CD8-positive, alpha-beta memory T cell (primary cell): ENCODE results near the gene GPR78. TPM values are rescaled to one million over a fixed set of nuclear protein-coding genes. Genes with fewer than 3 reads are reported as not detected.

ENCODE experiments used
- CTCF ChIA-PET: fragments of 350-600 bp; sonication (Branson Sonifier 250); formaldehyde crosslinking; loops from one replicate; lab custom pipeline; 2021; ENCODE audit warnings: antibody characterized with exemption; lab: Charles Lee
- POLR2A ChIA-PET: fragments of 350-600 bp; sonication (Branson Sonifier 250); formaldehyde crosslinking; loops from one replicate; lab custom pipeline; 2021; ENCODE audit warnings: antibody characterized with exemption; lab: Charles Lee
- DNase-seq, 5 donors: peaks; one replicate each; pipeline versions ENCODE4 v3.0.0 to v3.0.0-alpha.2; 2020 to 2022; ENCODE audit warnings: mixed read lengths in 1 of 5
- H3K27ac ChIP-seq: one replicate; pipeline ENCODE4 v1.7.0; 2013; ENCODE audit warnings: low read depth, mild to moderate bottlenecking, low read length, moderate library complexity
- H3K27me3 ChIP-seq: 2 replicates; pipeline ENCODE4 v1.7.0; 2013; ENCODE audit warnings: low read length, mild to moderate bottlenecking; ENCODE audit not compliant: insufficient read depth, poor library complexity, severe bottlenecking
- H3K36me3 ChIP-seq: 2 replicates; pipeline ENCODE4 v1.7.0; 2013; ENCODE audit warnings: mild to moderate bottlenecking, low read length, moderate library complexity; ENCODE audit not compliant: insufficient read depth
- H3K4me1 ChIP-seq: 2 replicates; pipeline ENCODE4 v1.7.0; 2013; ENCODE audit warnings: mild to moderate bottlenecking, low read length, moderate library complexity; ENCODE audit not compliant: insufficient read depth
- H3K4me3 ChIP-seq: 2 replicates; pipeline ENCODE4 v1.7.0; 2013; ENCODE audit warnings: mild to moderate bottlenecking, low read length
- H3K9me3 ChIP-seq: 2 replicates; pipeline ENCODE4 v1.7.0; 2013; ENCODE audit warnings: mild to moderate bottlenecking, low read length
- H3K27ac Mint-ChIP-seq, 8 donors: one replicate each; pipeline ENCODE4 v1.8.0; 2020 to 2021; ENCODE audit warnings: mixed read lengths in 8 of 8, mild to moderate bottlenecking in 6 of 8, inconsistent platforms in 3 of 8, moderate library complexity in 3 of 8
- H3K27me3 Mint-ChIP-seq, 2 donors: one replicate each; pipeline ENCODE4 v1.8.0; 2020 to 2021; ENCODE audit warnings: mixed read lengths in 2 of 2, mild to moderate bottlenecking in 1 of 2, moderate library complexity in 1 of 2
- H3K36me3 Mint-ChIP-seq, 3 donors: one replicate each; pipeline ENCODE4 v1.8.0; 2020 to 2021; ENCODE audit warnings: mixed read lengths in 3 of 3, inconsistent platforms in 1 of 3, mild to moderate bottlenecking in 1 of 3
- H3K4me1 Mint-ChIP-seq, 3 donors: one replicate each; pipeline ENCODE4 v1.8.0; 2020 to 2021; ENCODE audit warnings: mixed read lengths in 3 of 3, inconsistent platforms in 1 of 3, mild to moderate bottlenecking in 1 of 3
- H3K4me3 Mint-ChIP-seq, 7 donors: one replicate each; pipeline ENCODE4 v1.8.0; 2020 to 2021; ENCODE audit warnings: mixed read lengths in 7 of 7, mild to moderate bottlenecking in 6 of 7, moderate library complexity in 4 of 7, inconsistent platforms in 2 of 7
- H3K9me3 Mint-ChIP-seq, 5 donors: one replicate each; pipeline ENCODE4 v1.8.0; 2020 to 2022; ENCODE audit warnings: mixed read lengths in 5 of 5, mild to moderate bottlenecking in 3 of 5, moderate library complexity in 2 of 5, inconsistent platforms in 1 of 5
- polyA plus RNA-seq: library from polyadenylated mRNA; unstranded; fragments of 300-500 nt; fragmentation: Illumina TruSeq; gene quantifications from one replicate; pipeline ENCODE4 v1.2.3, GENCODE V29; 2021
- total RNA-seq, 2 experiments: library from RNA; stranded (reverse); gene quantifications; one replicate each; pipeline ENCODE4 v1.2.3, GENCODE V29; 2021

The GPR78 gene
- total and polyA plus RNA-seq, 3 experiments from 2014 or later = not detected

- H3K9me3 ChIP-seq = no peaks in the 10 kb centered on the region
- H3K9me3 Mint-ChIP-seq = peaks cover 0 to 9% (median 2%) of the 10 kb centered on the region in 5 donors
- H3K27me3 ChIP-seq = no peaks in the 10 kb centered on the region
- POLR2A ChIA-PET = no interaction called here
- H3K27ac Mint-ChIP-seq = peak overlapping the region in 1 of 8 donors; percentile 65
- no peak overlapping the region for H3K4me3 ChIP-seq
- H3K4me1 ChIP-seq = no peaks in the 10 kb centered on the region
- H3K36me3 ChIP-seq = no peaks in the 10 kb centered on the region
- CTCF ChIA-PET = no interaction called here
- peaks cover 7 to 12% (median 8%) of the 10 kb centered on the region in 3 donors for H3K4me1 Mint-ChIP-seq
- no peak for DNase-seq
- peaks cover 3 to 4% of the 10 kb centered on the region in 2 donors for H3K27me3 Mint-ChIP-seq
- H3K4me3 Mint-ChIP-seq = peak overlapping the region in 1 of 7 donors; percentile 19
- H3K36me3 Mint-ChIP-seq = no peaks in the 10 kb centered on the region
- H3K27ac ChIP-seq = no peak overlapping the region
Observed at GRCh38 chr4:8538076-8538702, 42.0 kb upstream of the GPR78 start.

- Mint-ChIP-seq H3K9me3 (peaks cover 0 to 9% (median 2%) of the 10 kb centered on the region in 5 donors), H3K36me3 (no peaks in the 10 kb centered on the region), H3K27ac (peak overlapping the region in 2 of 8 donors; percentile 55 to 95), H3K4me1 (peaks cover 7 to 12% (median 8%) of the 10 kb centered on the region in 3 donors), H3K27me3 (peaks cover 2 to 3% of the 10 kb centered on the region in 2 donors), H3K4me3 (no peak overlapping the region)
- Histone ChIP-seq H3K4me1 (no peaks in the 10 kb centered on the region), H3K36me3 (no peaks in the 10 kb centered on the region), H3K27me3 (no peaks in the 10 kb centered on the region), H3K9me3 (no peaks in the 10 kb centered on the region), H3K27ac (no peak overlapping the region), H3K4me3 (no peak overlapping the region)
- ChIA-PET POLR2A (no interaction called here), CTCF (no interaction called here)
- DNase-seq = no peak
Observed at GRCh38 chr4:8538703-8539567, 41.3 kb upstream of the GPR78 start.

- Mint-ChIP-seq H3K36me3 (no peaks in the 10 kb centered on the region), H3K9me3 (peaks cover 0 to 2% (median 2%) of the 10 kb centered on the region in 5 donors), H3K4me3 (peak overlapping the region in 5 of 7 donors; percentile 44 to 81 (median 49)), H3K4me1 (peaks cover 7 to 12% (median 8%) of the 10 kb centered on the region in 3 donors), H3K27me3 (no peaks in the 10 kb centered on the region), H3K27ac (peak overlapping the region in 3 of 8 donors; percentile 61 to 95 (median 72))
- no peak for DNase-seq
- Histone ChIP-seq H3K9me3 (no peaks in the 10 kb centered on the region), H3K4me3 (no peak overlapping the region), H3K4me1 (no peaks in the 10 kb centered on the region), H3K27ac (no peak overlapping the region), H3K36me3 (no peaks in the 10 kb centered on the region), H3K27me3 (no peaks in the 10 kb centered on the region)
- ChIA-PET POLR2A (no interaction called here), CTCF (no interaction called here)
Observed at GRCh38 chr4:8539661-8540060, 40.5 kb upstream of the GPR78 start.

- no peaks in the 10 kb centered on the region for H3K36me3 Mint-ChIP-seq
- Histone ChIP-seq H3K9me3 (no peaks in the 10 kb centered on the region), H3K4me1 (no peaks in the 10 kb centered on the region), H3K27me3 (no peaks in the 10 kb centered on the region), H3K27ac (no peak overlapping the region), H3K4me3 (no peak overlapping the region), H3K36me3 (no peaks in the 10 kb centered on the region)
- H3K4me1 Mint-ChIP-seq = peaks cover 7 to 12% (median 8%) of the 10 kb centered on the region in 3 donors
- no peaks in the 10 kb centered on the region for H3K27me3 Mint-ChIP-seq
- no peaks in the 10 kb centered on the region for H3K9me3 Mint-ChIP-seq
- DNase-seq = no peak
- H3K27ac Mint-ChIP-seq = peak overlapping the region in 3 of 8 donors; percentile 61 to 95 (median 72)
- ChIA-PET POLR2A (no interaction called here), CTCF (no interaction called here)
- peak overlapping the region in 5 of 7 donors; percentile 44 to 81 (median 49) for H3K4me3 Mint-ChIP-seq
Observed at GRCh38 chr4:8540072-8540471, 40.1 kb upstream of the GPR78 start.

GRCh38 chr4:8540586-8540985 is 39.6 kb upstream of the GPR78 start:
- no peaks in the 10 kb centered on the region for H3K36me3 Mint-ChIP-seq
- Histone ChIP-seq H3K36me3 (no peaks in the 10 kb centered on the region), H3K27ac (no peak overlapping the region), H3K4me1 (no peaks in the 10 kb centered on the region), H3K9me3 (no peaks in the 10 kb centered on the region), H3K27me3 (no peaks in the 10 kb centered on the region), H3K4me3 (no peak overlapping the region)
- CTCF ChIA-PET = no interaction called here
- POLR2A ChIA-PET = no interaction called here
- peaks cover 7 to 12% (median 8%) of the 10 kb centered on the region in 3 donors for H3K4me1 Mint-ChIP-seq
- no peak overlapping the region for H3K27ac Mint-ChIP-seq
- peaks cover 0 to under 1% of the 10 kb centered on the region in 2 donors for H3K27me3 Mint-ChIP-seq
- H3K4me3 Mint-ChIP-seq = no peak overlapping the region
- DNase-seq = no peak
- H3K9me3 Mint-ChIP-seq = no peaks in the 10 kb centered on the region

GRCh38 chr4:8540991-8541390 is 39.2 kb upstream of the GPR78 start:
- Mint-ChIP-seq H3K9me3 (no peaks in the 10 kb centered on the region), H3K4me3 (no peak overlapping the region), H3K4me1 (peaks cover 7 to 12% (median 8%) of the 10 kb centered on the region in 3 donors), H3K27me3 (peaks cover 3% of the 10 kb centered on the region in 2 donors), H3K36me3 (no peaks in the 10 kb centered on the region), H3K27ac (no peak overlapping the region)
- DNase-seq = no peak
- Histone ChIP-seq H3K4me1 (no peaks in the 10 kb centered on the region), H3K9me3 (no peaks in the 10 kb centered on the region), H3K27ac (no peak overlapping the region), H3K36me3 (no peaks in the 10 kb centered on the region), H3K27me3 (no peaks in the 10 kb centered on the region), H3K4me3 (no peak overlapping the region)
- ChIA-PET POLR2A (no interaction called here), CTCF (no interaction called here)

GRCh38 chr4:8541981-8542715 is 38.0 kb upstream of the GPR78 start:
- ChIA-PET CTCF (no interaction called here), POLR2A (no interaction called here)
- Mint-ChIP-seq H3K27ac (no peak overlapping the region), H3K4me3 (no peak overlapping the region), H3K36me3 (no peaks in the 10 kb centered on the region), H3K27me3 (peaks cover 3% of the 10 kb centered on the region in 2 donors), H3K4me1 (peaks cover 6 to 10% (median 7%) of the 10 kb centered on the region in 3 donors), H3K9me3 (peaks cover 0 to 2% (median 0%) of the 10 kb centered on the region in 5 donors)
- no peak overlapping the region for H3K4me3 ChIP-seq
- no peak for DNase-seq
- H3K9me3 ChIP-seq = no peaks in the 10 kb centered on the region
- no peaks in the 10 kb centered on the region for H3K36me3 ChIP-seq
- H3K27ac ChIP-seq = no peak overlapping the region
- H3K4me1 ChIP-seq = no peaks in the 10 kb centered on the region
- H3K27me3 ChIP-seq = no peaks in the 10 kb centered on the region
